Measurements from ENCODE around the gene TGFBR3L.
"Not testable (repeated sequence)": the region's sequence is repeated elsewhere in the genome, so short reads cannot be mapped to it uniquely, and the experiment has no call there.

The TGFBR3L gene

DNA sequence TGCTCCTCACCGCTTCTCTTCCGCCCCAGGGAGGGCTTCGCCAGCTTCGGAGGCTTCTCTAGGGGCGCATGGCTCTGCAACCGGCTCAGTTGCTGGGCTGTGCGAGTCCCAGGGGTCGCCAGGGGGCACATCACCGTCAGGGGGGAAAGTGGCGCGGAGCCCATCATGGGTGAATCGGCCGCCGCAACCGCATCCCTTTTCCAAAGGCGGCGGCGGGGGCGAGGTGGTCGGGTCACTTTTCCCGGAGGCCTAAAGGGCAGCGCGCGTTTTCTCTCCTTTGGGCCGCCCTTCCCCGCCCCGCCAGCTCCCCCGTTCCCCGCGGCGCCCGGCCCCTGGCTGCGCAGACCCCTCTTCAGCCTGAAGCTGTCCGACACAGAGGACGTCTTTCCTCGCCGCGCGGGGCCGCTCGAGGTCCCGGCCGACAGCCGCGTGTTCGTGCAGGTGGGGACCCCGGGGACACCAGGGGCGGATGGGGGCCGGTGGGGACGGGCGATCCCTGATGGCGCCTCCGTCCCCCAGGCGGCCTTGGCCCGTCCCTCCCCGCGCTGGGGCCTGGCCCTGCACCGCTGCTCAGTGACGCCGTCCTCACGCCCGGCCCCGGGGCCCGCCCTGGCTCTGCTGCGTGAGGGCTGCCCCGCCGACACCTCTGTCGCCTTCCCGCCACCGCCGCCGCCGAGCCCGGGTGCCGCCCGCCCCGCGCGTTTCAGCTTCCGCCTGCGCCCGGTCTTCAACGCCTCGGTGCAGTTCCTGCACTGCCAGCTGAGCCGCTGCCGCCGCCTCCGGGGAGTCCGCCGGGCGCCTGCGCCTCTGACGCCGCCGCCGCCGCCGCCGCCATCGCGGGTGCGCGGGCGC, 1.7 kb downstream of the TGFBR3L start:
- FAIRE-seq = no peak
- no peak for DNase-seq (ENCODE audit: low spot score)

DNA sequence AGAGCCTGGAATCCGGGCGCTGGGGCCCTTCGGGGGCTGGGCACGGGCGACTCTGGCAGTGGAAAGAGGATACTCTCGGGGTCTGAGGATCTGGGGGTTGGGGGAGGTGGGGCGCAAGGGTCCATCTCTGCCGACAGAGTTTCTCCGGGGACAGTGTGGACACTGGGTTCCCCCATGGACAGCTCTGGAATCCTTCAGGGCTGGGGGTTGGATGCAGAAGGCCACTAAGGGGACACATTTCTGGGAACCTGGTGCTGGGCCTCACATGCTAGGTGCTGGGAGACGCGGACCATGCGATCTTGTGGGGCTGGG, 2.3 kb downstream of the TGFBR3L start:
- FAIRE-seq (no peak), DNase-seq (ENCODE audit: low spot score) (no peak)

DNA sequence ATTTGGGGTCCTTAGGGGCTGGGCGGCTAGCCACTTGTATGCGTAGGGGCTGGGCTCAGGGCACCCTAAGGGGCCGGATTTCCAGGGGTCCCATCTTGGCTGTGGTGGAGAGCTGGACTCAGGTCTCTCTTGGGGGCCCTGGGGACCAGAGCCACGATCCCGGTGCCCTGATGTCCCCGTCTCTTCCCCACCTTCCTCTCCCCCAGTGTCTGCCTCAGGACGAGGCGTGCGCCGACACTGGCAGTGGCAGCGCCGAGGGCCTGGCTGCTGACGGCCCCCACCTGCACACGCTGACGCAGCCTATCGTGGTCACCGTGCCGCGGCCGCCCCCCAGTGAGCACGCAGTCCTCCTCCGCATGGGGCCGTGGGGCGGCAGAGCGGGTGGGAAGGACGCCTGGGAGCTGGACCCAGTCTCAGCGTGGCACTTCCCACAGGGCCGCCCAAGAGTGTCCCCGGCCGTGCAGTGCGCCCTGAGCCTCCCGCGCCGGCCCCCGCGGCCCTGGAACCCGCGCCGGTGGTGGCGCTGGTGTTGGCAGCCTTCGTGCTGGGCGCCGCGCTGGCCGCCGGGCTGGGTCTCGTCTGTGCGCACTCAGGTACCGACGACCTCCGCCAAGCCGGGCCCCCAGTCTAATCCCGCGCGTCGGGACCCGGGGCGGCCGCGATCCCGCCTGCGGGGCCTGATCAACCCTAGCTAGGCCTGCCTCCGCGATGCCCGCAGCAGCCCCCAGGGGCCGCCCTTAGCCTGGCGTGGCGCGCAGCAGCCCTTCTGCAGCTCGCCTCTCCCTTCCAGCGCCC, 2.8 kb downstream of the TGFBR3L start:
- FAIRE-seq = no peak
- DNase-seq (ENCODE audit: low spot score) = no peak

DNA sequence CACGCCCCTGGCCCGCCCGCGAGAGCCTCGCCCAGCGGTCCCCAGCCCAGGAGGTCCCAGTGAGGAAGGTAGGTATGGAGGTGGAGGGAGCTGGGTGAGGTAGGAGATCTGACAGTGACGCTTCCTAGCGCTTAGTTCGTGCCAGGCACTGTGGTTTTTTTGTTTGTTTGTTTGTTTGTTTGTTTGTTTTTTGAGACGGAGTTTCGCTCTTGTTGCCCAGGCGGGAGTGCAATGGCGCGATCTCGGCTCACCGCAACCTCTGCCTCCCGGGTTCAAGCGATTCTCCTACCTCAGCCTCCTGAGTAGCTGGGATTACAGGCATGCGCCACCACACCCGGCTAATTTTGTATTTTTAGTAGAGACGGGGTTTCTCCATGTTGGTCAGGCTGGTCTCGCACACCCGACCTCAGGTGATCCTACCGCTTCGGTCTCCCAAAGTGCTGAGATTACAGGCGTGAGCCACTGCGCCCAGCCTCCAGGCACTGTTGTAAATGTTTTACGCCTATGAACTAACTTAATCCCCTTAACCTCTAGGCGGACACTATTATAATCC, 3.5 kb downstream of the TGFBR3L start:
- DNase-seq (ENCODE audit: low spot score); FAIRE-seq: not testable (repeated sequence)

DNA sequence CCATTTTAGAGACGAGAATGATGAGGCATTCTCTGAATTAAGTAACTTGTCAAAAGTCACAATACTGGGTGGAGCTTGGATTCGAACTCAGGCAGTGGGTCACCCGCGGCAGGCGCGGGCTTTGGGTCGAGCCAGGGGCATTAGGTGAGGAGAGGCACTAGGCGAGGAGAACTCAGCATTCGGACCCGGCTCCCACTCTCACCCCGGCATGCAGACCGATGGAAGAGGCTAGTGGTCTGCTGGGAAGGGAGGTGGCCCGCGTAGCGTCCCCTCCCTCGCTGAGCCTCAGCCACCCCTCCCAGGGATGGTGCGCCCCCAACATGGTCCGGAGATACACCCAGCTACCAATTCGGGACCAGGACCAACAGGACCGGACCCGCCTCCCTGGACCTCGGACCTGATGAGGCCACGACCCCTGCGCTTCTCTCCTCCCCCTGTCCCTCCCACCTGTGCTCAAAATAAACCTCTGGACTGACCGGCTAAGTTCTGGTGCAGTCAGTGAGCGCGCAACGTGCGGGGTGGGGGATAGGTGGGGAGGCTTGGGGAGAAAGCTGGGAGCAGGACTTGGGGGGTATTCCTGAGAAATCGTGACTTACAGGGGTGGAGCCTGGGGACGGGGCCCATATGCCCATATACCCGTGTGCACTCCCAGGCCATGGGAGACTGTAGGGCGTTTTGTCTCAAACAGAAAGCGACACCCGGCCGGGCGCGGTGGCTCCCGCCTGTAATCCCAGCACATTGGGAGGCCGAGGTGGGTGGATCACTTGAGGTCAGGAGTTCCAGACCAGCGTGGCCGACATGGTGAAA, 4.2 kb downstream of the TGFBR3L start:
- no peak for FAIRE-seq

DNA sequence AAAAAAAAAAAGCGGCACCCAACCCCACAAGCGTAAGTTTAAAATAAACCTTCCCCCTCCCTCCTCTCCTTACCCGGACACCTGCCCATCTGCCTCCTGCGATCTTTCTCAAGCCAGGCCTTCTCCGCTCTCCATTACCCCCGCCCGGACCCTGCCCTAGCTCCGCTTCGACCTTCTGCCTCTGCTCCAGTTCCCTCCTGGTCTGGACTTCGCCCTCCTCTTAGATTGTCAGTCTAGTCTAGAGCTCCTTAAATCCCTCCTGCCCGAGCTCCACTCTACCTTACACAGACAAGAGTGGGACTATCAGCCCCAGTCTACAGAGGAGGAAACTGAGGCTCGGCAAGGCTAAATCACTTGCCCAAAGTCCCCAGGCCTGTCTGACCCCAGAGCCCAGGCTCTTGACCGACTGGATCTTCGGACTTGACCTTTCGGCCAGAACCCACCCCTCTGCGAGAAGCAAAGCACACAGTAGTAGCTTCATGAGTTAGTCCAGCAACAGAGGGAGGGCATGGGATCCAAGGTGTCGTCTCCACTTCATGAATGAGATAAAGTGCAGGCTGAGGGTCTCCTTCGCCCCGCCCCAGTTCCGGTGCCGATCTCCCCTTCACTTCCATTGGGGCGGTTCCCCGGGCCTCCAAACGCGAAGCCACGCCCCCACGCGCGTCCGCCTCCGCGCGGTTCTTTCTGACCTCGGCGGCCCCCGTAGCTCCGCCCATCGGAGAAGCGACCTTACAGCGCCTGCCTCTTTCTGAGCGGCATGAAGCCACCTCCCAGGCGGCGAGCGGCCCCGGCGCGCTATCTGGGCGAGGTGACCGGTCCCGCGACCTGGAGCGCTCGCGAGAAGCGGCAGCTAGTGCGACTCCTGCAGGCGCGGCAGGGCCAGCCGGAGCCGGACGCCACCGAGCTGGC, 5.2 kb downstream of the TGFBR3L start, which contains the start of gene SNAPC2:
Gene SNAPC2, plus strand, starts transcription at position 729 of the 909 bp plus-strand sequence. Its CDS starts 29 bp downstream, at position 758.
- peak; percentile 85 for DNase-seq (ENCODE audit: low spot score)
- FAIRE-seq = no peak

More for the DNA sequence above, 4.2 kb downstream of the TGFBR3L start:
- DNase-seq (ENCODE audit: low spot score) = no peak

DNA sequence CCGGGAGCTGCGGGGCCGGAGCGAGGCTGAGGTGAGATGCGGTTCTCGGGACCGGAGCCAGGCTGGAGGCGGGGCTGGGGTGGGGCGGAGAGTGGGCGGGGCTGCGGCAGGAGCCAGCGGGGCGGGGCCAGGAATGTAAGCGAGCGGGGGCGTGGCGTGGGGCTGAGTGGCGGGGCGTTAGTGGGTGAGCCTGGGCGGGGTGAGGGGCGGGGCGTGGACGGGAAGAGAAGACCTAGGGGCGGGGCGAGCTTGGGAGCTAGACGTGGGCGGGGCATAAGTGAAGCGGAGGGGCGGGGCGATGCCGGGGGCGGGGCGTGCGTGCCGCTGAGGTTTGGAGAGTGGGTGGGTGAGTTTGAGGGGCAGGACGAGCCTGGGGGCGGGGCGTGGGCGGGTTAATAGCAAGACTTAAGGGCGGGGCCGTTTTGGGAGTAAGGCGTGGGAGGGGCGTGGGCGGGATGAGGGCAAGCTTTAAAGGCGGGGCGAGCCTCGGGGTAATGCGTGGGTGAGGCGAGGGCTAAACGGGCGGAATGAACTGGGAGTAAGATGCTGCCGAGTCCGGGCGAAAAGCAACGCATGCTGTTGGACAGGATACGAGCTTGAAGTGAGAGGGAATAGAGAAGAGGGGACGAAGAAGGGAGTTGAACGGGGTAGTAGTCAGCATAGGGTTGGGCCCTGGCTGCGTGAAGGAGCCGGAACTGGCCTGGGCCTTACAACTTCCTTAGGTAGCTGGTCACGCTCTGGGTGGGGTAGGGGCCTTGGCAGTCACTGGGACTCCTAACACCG, 6.1 kb downstream of the TGFBR3L start:
- DNase-seq (ENCODE audit: low spot score) = peak; percentile 92
- FAIRE-seq = no peak

DNA sequence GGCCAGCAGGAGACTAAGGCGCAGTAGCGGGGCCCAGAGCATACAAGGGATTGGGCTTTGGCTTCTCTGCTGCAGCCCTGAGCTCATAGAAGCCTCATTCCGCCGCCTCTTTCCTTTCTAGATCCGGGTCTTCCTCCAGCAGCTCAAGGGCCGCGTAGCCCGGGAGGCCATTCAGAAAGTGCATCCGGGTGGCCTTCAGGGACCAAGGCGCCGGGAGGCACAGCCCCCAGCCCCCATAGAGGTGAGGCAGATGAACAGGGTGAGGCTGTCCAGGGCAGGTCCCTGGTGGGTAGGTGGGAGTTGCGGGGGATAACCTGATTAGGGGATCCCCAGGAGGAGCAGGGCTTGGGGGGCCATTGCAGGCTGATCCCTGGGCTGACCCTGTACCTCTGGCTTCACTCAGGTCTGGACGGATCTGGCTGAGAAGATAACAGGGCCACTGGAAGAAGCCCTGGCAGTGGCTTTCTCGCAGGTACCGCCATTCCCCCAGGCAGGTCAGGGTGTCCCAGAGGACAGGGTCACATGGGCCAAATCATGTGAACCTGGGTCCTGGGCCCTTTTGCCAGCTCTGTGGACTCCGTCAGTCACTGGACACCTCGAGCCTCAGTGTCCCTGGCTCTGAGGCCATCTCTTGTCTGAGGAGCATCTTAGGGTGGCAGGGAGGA, 6.8 kb downstream of the TGFBR3L start:
- FAIRE-seq (no peak), DNase-seq (ENCODE audit: low spot score) (no peak)

DNA sequence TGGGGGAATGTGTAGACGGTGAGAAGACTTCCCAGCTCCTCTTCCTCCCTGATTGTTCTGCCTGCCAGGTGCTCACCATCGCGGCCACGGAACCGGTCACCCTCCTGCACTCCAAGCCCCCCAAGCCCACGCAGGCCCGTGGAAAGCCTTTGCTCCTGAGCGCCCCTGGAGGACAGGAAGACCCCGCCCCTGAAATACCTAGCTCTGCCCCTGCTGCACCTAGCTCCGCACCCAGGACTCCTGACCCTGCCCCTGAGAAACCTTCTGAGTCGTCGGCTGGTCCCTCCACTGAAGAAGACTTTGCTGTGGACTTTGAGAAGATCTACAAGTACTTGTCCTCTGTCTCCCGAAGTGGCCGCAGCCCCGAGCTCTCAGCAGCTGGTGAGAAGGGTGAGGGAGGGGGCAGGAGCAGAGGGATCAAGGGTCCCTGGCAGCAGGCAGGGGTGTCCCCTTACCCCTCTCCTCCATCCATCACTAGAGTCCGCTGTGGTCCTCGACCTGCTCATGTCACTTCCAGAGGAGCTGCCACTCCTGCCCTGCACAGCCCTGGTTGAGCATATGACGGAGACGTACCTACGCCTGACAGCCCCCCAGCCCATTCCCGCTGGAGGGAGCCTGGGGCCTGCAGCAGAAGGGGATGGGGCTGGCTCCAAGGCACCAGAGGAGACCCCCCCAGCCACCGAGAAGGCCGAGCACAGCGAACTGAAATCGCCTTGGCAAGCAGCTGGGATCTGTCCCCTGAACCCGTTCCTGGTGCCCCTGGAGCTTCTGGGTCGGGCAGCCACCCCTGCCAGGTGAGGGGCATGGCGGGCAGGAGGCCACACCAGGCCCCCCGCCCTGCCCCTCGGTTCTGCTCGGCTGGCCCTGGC, 7.6 kb downstream of the TGFBR3L start:
- DNase-seq (ENCODE audit: low spot score) = no peak
- FAIRE-seq = no peak

DNA sequence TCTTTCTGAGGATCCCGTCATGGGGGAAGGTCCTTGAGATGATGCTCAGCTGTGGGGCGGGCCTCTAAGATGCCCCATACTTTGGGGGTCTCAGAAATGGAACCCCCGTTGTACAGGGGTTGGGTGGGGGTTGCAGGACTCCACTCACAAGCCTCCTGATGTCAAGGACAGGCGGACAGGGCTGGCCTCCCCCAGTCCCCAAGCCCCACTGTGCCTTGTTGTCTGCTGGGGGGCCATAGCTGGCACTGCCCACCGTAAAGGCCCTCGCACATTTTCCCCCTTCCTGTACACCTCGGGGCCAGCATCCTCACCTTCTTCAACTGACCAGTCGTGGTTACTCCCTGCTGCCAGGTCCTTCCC, 8.2 kb downstream of the TGFBR3L start:
- no peak for DNase-seq (ENCODE audit: low spot score)

DNA sequence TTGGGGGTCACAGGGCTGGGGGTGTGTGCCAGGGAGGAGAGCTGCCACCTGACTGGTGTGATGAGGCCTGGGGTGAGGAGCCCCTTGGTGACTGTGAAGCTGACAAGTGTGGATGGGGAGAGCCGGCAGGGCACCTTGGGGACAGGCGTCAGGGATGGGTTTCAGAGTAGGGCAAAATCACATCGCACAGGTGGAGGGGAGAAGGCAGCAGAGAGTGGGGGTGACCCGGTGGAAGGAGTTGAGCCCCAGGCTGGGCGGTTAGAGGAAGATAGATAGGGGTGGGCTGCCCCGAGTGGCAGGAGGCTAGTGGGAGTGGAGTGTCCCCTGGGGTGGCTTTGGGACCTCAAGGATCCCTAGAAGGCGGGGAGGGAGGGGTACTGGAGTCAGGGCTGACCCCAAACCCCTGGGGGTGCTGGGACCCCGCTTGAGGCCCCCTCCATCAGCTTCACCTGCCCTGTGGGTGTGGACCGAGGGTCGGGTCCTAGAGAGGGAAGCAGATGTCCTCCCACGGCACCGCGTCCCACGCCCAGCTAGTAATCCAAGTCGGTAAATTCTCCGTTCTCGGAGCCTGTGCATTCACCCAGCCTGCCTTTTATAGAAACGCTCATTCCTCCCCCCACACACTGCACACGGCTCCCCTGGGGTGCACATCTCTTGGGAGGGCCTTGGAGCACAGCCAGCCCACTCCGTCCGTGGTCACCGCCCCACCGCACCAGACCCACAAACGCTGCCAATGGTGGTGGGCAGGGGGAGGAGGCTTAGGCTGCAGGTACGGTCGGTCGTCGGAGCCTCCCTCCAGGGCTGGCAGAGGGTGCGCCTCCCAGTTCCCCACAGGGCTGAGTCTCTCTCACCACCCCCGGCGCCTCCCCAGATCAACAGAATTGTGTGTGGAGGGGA, 8.9 kb downstream of the TGFBR3L start:
- no peak for DNase-seq (ENCODE audit: low spot score)
- no peak for FAIRE-seq

More for the DNA sequence above, 8.2 kb downstream of the TGFBR3L start:
- no peak for FAIRE-seq

DNA sequence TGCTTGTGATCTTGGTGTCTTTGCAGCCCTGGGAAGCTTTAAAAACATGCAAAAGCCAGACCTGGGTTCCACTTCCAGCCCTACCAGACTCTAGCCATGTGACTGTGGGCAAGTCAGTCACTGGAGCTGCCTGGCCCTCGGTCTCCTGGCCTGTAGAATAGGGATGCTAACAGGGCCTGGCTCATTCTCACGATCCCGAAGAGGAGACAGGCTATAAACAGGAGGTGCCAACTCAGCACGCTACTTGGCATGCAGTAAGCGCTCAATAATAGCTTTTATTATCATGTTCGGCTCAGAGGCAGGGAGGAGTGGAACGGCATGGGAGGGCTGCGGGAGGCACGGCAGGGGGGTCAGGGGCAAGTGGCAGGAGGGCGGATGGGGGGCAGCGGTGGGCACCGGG, 9.6 kb downstream of the TGFBR3L start:
- DNase-seq (ENCODE audit: low spot score) (no peak), FAIRE-seq (no peak)

DNA sequence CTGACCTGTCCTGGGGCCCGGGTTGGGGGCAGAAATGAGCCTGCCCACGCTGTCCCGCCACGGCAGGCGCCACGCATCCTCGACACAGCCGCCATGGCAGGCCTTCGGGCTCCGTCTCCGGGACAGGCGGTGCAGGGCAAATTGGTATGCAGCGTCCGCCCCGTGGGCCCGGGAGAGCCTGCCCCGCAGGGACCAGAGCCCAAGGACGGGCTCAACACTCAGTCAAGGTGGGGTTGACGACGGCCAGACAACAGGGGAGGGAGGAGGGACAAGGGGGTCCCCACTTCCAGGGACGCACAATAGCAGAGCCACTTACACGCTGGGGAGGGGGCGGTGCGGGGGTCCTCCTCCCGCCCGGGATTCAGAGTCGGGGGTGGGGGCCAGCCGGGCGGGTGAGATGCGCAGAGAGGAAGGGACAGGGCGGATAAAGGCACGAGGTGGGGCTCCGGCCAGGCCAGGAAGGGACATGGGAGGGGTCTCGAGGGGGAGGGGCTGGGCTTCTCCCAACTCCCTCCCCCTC, 10.1 kb downstream of the TGFBR3L start:
- FAIRE-seq (no peak), DNase-seq (ENCODE audit: low spot score) (no peak)

DNA sequence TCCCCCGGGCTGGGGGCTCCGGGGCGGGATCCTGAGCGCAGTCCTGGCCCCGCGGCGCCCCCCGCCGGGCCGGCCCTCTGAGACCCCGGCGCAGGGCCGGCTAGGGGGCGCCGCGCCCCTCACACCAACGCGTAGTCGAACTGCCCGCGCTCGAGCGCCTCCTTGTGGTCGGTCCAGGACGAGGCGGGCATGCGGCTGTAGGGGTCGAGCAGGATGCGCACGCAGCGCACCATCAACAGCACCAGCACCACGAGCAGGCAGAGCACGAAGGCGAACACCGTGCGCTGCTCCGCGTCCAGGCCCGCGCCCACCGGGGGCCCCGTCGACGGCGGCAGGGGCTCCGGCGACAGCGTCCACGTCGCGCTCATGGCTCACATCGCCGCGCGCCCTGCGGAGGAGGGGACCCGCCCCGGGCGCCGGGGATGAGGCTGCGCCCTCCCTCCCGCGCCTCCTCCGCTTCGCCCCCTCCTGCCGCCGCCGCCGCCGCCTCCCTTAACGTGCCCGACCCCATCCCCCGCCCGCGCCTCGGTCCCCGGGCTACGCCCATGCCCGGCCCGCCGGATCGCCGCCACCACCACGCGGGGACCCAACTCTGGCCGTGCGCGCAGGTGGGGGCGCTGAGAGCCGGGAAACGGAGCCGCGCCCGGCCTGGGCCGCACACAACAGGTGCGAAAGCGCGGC, 10.7 kb downstream of the TGFBR3L start:
- peak; percentile 88 for FAIRE-seq

DNA sequence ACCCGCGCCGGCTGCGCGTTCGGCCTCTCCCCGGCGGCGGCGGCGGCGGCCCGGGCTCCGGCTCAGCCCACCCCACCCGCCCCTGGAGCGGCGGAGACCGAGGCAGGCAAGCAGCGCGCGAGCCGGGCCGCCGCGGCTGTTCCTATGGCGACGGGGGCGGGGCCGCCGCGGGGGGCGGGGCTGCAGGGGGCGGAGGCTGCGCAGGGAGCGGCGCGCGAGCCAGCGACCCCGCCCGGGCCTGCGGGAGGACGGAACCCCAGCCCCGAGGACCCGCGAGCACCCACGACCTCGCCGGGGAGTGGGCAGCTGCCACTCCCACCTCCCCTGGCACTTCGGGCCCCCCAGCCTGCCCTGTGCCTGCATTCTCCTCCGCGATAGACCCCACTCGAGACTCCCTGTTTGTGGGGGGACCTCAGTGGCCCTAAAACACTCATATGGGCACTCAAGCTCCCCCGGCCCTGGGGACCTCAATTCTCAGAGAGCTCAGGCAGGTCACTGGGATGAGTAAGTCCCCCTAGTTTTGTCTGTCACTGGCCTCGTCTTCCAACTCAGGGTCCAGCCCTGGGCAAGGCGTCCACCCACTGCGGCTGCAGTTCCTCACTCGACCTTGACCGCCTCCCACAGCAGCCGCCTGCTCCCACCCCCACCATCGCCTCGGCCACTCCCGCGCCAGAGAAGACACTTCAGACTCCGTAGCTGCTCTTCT, 11.5 kb downstream of the TGFBR3L start, which contains the start of gene CTXN1:
Gene CTXN1, minus strand, starts transcription at position 115 of the 706 bp plus-strand sequence. CDS start 597 bp downstream, outside the sequence.
- peak; percentile 79 for DNase-seq (ENCODE audit: low spot score)
- FAIRE-seq = no peak

More for the DNA sequence above, 10.7 kb downstream of the TGFBR3L start:
- peak; percentile 76 for DNase-seq (ENCODE audit: low spot score)
